ENCODE results near the gene ANAPC1.
"Not testable (repeated sequence)": the region's sequence is repeated elsewhere in the genome, so short reads cannot be mapped to it uniquely, and the experiment has no call there.

ANAPC1 gene

GRCh38 chr2:111735838-111736721 lies 147.9 kb downstream of the ANAPC1 start:
- not testable (repeated sequence) for DNase-seq (ENCODE audit: low read depth in 1 of 2, low spot score in 1 of 2)

DNA sequence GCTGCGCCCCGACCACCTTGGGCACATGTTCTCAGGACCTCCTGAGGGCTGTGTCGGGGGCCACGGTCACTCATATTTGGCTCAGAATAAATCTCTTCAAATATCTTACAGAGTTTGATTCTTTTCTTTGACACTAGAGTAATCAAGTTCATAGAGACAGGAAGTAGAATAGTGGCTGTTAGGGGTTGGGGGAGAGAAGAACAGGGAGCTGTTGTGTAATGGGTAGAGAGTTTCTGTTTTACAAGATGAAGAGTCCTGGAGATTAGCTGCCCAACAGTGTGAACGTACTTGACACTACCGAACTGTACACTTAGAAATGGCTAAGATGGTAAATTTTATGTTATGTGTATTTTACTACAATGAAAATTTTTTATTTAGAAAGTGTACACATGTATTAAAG lies 148.6 kb downstream of the ANAPC1 start:
- not testable (repeated sequence) for DNase-seq (ENCODE audit: low read depth in 1 of 2, low spot score in 1 of 2)

GRCh38 chr2:111729812-111730458 lies 154.1 kb downstream of the ANAPC1 start:
- not testable (repeated sequence) for DNase-seq (ENCODE audit: low read depth in 1 of 2, low spot score in 1 of 2)

DNA sequence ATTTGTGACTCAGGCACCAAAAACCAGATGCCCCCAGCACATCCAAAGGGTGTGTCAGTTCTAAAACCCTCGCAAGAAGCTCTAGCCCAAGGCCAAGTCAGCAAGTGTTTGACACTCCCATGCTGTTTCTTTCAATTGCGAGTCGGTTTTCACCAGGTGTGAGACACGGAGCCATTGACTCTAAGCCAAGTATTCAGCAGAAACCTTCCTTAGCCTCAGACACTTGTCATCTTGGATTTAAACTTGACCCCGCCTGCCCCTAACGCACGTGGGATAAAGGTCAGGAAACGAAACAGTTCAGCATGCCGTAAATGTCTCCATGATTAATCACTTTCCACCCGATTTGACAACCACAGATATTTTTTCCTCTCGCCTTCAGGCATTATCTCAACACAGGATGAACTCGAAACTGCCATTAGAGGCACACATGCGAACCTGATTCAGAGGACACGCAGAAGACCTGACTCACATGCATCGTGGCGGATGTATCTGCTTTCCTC lies 156.3 kb downstream of the ANAPC1 start:
- not testable (repeated sequence) for DNase-seq (ENCODE audit: low read depth in 1 of 2, low spot score in 1 of 2)

DNA sequence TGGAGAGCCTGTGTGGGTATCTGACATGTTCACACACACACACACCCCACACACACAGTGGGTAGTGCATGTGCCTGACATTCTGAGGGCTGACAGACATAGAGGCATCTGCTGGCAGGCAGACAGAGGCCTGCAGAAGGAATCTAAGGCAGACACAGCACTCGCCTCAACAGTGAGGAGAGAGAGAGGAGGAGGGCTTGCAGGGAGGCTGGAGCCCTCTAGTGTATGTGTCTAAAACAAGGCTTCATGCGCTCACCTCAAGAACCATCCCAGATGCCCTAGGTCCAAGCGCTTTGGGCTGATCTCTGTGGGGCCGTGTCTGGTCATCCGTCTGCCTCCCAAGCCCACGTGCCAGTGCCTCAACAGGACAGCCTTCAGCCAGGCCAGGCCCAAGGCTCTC lies 158.3 kb downstream of the ANAPC1 start:
- not testable (repeated sequence) for DNase-seq (ENCODE audit: low read depth in 1 of 2, low spot score in 1 of 2)

GRCh38 chr2:111719610-111720009 lies 164.4 kb downstream of the ANAPC1 start:
- DNase-seq (ENCODE audit: low read depth in 1 of 2, low spot score in 1 of 2) = not testable (repeated sequence)
